HPDE6-E6E7 (cell line): ENCODE results near the gene GPD1.
"Not testable (repeated sequence)": the region's sequence is repeated elsewhere in the genome, so short reads cannot be mapped to it uniquely, and the experiment has no call there.

ENCODE experiments used
- DNase-seq: peaks from one replicate; pipeline ENCODE4 v3.0.0; 2011; ENCODE audit warnings: missing footprints; ENCODE audit errors: extremely low spot score

The GPD1 gene

GRCh38 chr12:50073712-50074111 is 30.1 kb upstream of the GPD1 start:
- no peak for DNase-seq

GRCh38 chr12:50074936-50075807 is 28.6 kb upstream of the GPD1 start:
- DNase-seq = peak; percentile 73

- DNase-seq = no peak
Measured at GRCh38 chr12:50075808-50076170, 28.0 kb upstream of the GPD1 start.

DNA sequence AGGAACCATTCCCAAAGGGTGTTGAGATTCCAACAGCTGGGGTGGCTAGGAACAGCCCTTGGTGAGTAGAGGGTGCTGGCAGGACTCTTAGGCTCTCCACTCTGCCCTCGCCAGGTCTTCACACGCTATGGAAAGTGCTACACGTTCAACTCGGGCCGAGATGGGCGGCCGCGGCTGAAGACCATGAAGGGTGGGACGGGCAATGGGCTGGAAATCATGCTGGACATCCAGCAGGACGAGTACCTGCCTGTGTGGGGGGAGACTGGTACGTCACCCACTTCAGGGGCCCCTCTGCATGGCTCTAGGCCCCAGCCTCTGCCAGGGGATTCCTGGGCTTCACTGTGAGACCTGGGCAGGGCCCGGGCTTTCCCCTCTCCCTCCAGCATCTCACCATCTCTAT is 26.7 kb upstream of the GPD1 start:
- DNase-seq = no peak

- DNase-seq = no peak
Measured at GRCh38 chr12:50078281-50078680, 25.5 kb upstream of the GPD1 start.

GRCh38 chr12:50079771-50080170 is 24.0 kb upstream of the GPD1 start:
- DNase-seq = no peak

- no peak for DNase-seq
Measured at GRCh38 chr12:50081096-50081808, 22.6 kb upstream of the GPD1 start.

- no peak for DNase-seq
Measured at GRCh38 chr12:50082644-50083043, 21.2 kb upstream of the GPD1 start.

- no peak for DNase-seq
Measured at GRCh38 chr12:50083301-50083700, 20.5 kb upstream of the GPD1 start.

DNA sequence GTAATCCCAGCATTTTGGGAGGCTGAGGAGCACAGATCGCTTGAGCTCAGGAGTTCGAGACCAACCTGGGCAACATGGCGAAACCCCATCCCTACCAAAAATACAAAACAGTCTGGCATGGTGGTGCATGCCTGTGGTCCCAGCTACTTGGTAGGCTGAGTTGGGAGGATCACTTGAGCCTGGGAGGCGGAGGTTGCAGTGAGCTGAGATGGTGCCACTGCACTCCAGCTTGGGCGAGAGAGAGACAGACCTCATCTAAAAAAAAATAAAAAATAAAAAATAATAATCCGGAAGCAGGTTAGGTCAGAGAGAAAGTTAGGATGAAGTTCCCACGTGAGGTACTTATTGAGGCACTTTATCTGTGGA is 19.4 kb upstream of the GPD1 start:
- not testable (repeated sequence) for DNase-seq

DNA sequence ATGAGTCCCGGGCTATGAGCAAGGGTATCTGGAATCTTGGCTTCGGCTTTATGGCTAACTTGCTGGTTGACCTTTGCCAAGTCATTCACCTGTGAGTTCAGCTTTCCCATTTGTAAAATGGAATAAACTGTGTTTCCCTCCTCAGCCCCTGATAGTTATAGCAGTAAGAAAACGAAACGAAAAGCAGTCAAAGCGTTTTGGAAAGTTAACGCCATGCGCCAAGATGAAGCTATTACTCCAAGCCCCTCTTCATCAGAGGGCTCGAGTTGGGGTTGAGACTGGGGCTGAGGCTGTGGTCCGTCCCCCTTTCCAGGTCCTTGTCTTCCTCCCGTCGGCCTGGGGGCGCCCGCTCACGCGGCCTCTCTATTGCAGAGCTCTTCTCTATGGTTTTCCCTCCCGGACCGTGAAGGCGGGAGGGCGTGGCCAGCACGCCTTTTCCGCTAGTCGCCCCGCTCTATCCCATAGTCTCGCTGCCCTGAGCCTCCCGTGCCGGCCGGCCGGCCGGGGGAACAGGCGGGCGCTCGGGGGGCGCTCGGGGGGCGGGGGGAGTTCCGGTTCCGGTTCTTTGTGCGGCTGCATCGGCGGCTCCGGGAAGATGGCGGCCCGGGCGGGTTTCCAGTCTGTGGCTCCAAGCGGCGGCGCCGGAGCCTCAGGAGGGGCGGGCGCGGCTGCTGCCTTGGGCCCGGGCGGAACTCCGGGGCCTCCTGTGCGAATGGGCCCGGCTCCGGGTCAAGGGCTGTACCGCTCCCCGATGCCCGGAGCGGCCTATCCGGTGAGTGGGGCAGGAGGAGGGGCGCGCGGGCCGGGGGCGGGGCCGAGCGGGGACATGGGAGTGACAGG is 18.8 kb upstream of the GPD1 start, which contains the start of gene SMARCD1:
SMARCD1 (plus strand) TSS at position 568 of the 840 bp plus-strand sequence; CDS start at position 596, 28 bp downstream.
- peak; percentile 91 for DNase-seq

DNA sequence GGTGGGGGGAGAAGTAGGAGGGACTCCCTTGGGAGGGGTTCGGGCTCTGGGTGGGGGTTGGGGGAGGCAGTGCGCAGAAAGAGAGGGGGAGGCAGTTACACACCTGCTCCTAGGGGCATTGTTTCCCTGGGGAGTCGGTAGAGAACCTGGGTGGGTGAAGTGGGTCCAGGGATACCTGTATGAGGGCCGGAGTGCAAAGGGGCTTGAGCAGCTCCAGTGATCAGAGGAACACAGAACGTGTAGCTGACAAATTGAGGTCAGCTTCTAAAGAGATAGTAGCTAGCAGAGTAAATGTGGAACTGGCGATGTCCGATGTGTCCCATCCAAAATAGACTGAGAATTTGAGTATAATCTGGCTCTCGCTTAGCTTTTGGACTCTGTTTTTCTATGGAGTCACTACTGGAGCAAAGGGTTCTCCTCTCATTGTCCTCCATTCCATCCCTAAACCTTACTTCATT is 18.2 kb upstream of the GPD1 start:
- no peak for DNase-seq

DNA sequence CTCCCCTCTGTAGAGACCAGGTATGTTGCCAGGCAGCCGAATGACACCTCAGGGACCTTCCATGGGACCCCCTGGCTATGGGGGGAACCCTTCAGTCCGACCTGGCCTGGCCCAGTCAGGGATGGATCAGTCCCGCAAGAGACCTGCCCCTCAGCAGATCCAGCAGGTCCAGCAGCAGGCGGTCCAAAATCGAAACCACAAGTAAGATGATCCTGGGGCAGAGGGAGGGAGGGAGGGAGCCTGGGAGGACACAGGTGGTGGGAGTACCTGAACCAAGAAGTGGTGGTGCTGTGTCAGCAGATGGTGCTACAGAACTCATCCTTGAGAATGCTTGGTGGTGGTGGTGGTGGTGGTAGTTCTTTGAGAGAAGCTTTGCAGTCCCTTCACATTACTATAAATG is 17.7 kb upstream of the GPD1 start:
- DNase-seq = no peak

DNA sequence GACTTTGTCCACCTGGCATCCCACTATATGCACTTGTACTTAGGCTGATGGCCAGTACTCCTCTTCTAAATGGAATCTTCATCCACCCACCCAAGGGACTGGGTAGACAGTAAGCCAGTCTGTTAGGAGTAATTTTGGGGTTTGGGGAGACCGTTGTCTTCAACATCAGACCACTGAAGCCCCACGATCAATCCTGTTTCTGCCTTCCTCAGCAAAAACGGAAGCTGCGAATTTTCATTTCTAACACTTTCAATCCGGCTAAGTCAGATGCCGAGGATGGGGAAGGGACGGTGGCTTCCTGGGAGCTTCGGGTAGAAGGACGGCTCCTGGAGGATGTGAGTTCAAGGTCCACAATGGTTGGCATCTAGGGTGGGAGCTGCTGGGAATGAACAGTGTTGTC is 16.7 kb upstream of the GPD1 start:
- no peak for DNase-seq

DNA sequence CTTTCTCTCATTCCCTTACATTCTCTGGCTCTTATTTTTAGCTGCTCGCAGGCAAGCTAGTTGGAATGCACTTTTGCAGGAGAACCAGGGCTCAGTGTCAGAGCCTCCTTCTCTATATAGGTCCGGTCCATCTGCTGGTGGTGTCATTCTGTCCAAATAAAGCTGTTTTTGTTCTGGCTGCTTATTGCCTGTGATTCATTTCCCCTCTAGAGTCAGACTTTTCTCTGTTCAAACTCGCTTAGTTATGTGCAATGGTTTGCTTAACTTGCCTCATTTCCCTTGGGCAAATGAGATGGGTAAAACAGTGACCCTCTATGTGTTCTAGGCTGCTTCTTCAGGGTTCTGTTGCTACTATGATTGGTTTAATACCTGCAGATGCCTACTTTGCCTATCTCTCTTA is 15.8 kb upstream of the GPD1 start:
- DNase-seq = no peak

DNA sequence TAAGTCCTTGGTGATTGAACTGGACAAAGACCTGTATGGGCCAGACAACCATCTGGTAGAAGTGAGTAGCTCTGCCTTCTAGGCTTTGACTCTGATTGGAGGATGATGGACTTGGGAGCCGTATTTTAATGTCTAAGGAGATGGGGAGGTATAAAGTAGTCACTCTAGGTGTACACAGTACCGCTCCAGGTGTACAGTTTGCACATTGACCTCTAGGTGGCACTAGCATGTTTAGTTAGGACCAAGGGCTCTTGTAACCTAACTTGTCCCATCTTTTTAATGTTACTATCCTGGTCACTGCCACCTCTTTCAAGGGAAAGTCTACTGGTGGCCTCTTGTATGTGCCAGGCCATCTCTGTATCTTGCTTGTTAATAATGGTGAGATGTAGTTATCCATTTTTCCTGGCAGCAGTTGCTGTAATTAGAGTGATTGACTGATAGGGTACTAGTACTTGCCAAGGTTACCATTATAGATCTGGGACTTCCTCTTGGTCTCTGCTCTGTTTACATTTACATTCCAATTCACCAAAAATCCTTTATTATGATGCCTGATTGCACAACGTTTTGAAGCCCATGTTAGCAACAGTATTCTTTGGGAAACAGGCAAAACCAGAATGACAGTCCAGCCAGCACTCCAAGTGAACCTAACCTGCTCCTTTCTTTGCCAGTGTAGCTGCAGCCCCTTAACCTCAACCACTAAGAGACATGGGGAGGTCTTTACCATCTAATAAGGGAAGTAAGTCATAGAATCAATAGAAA is 15.1 kb upstream of the GPD1 start:
- DNase-seq = no peak

- DNase-seq = no peak
Measured at GRCh38 chr12:50089730-50090129, 14.1 kb upstream of the GPD1 start.

GRCh38 chr12:50090391-50090790 is 13.4 kb upstream of the GPD1 start:
- no peak for DNase-seq

DNA sequence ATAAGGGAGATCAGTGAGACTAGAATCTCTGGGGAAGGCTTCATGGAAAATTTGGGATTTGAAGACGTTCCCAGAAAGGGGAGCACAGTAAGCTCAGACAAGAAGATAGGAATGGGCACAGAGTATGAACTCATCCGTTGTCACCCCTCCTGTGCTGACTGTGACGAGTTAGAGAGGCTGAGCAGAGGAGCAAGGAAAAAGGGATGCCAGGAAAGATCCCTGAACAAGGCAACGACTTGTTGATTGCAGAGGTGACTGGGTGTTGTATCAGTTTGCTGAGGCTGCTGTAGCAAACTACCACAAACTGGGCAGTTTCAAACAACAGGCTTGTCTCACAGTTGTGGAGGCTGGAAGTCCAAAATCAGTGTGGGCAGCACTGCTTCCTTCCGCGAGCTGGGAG is 5.9 kb upstream of the GPD1 start:
- DNase-seq = no peak

GRCh38 chr12:50099302-50100008 is 4.4 kb upstream of the GPD1 start:
- DNase-seq = no peak

DNA sequence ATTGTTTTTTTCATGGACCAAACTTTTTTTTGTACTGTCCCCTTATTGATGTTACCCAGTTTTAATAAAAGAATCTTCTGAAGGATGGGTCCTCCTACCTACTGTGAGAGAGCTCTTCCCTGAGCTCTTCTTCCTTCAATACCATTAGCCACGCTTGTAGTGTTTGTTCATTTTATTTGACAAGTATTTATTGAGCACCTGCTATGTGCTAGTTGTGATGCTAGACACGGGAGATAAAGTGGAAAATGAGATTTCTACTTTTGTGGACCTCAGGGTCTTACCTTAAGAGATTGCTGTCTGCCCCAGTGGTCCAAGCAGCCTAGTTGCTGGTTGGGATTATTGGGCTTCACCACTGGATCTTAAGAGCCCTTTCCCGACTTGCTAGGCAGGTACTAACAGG is 3.2 kb upstream of the GPD1 start:
- DNase-seq = no peak
